ENCODE results near the gene IFT81.

Gene IFT81

GRCh38 chr12:110229409-110229808, 105.3 kb downstream of the IFT81 start:
- Histone ChIP-seq H3K27ac (ENCODE audit: low read depth, low read length) (no peak overlapping the region), H4K20me1 (ENCODE audit: low read depth, low read length) (no peaks in the 10 kb centered on the region), H3K9me3 (ENCODE audit: insufficient read depth, low read length) (no peaks in the 10 kb centered on the region), H3K4me3 (ENCODE audit: insufficient read depth, low read length, poor library complexity, severe bottlenecking) (no peak overlapping the region), H3K36me3 (ENCODE audit: low read length) (no peaks in the 10 kb centered on the region), H2AFZ (ENCODE audit: low read depth, low read length, severe bottlenecking) (no peak overlapping the region), H3K79me2 (ENCODE audit: insufficient read depth, low read length) (no peaks in the 10 kb centered on the region), H3K4me2 (ENCODE audit: low read depth, low read length, poor library complexity, severe bottlenecking) (no peak overlapping the region), H3K9me2 (replicated peaks; ENCODE audit: insufficient read depth, low read length) (no peaks in the 10 kb centered on the region), H3K9ac (ENCODE audit: low read length) (no peak overlapping the region), H3K27me3 (ENCODE audit: low read length) (no peaks in the 10 kb centered on the region), H3F3A (ENCODE audit: insufficient read depth) (no peaks in the 10 kb centered on the region)
- TF ChIP-seq EZH2phosphoT487 (conservative IDR thresholded peaks at IDR 0.05; ENCODE audit: low read length) (no peak), CTCF (IDR thresholded peaks at IDR 0.05; ENCODE audit: insufficient read depth, low read length, poor library complexity, severe bottlenecking) (no peak)

- Histone ChIP-seq H3K27me3 (ENCODE audit: low read length) (no peaks in the 10 kb centered on the region), H3K27ac (ENCODE audit: low read depth, low read length) (no peak overlapping the region), H3K4me3 (ENCODE audit: insufficient read depth, low read length, poor library complexity, severe bottlenecking) (no peak overlapping the region), H3K9ac (ENCODE audit: low read length) (no peak overlapping the region), H3K9me3 (ENCODE audit: insufficient read depth, low read length) (no peaks in the 10 kb centered on the region), H3F3A (ENCODE audit: insufficient read depth) (no peaks in the 10 kb centered on the region), H2AFZ (ENCODE audit: low read depth, low read length, severe bottlenecking) (no peak overlapping the region), H3K79me2 (ENCODE audit: insufficient read depth, low read length) (no peaks in the 10 kb centered on the region), H4K20me1 (ENCODE audit: low read depth, low read length) (no peaks in the 10 kb centered on the region), H3K36me3 (ENCODE audit: low read length) (no peaks in the 10 kb centered on the region), H3K9me2 (replicated peaks; ENCODE audit: insufficient read depth, low read length) (no peaks in the 10 kb centered on the region), H3K4me2 (ENCODE audit: low read depth, low read length, poor library complexity, severe bottlenecking) (no peak overlapping the region)
- TF ChIP-seq EZH2phosphoT487 (conservative IDR thresholded peaks at IDR 0.05; ENCODE audit: low read length) (no peak), CTCF (IDR thresholded peaks at IDR 0.05; ENCODE audit: insufficient read depth, low read length, poor library complexity, severe bottlenecking) (no peak)
Measured at GRCh38 chr12:110230655-110231054, 106.5 kb downstream of the IFT81 start.

GRCh38 chr12:110233212-110233903, 109.2 kb downstream of the IFT81 start:
- H3K4me3 ChIP-seq (ENCODE audit: insufficient read depth, low read length, poor library complexity, severe bottlenecking): no peak overlapping the region
- no peaks in the 10 kb centered on the region for H4K20me1 ChIP-seq (ENCODE audit: low read depth, low read length)
- no peak overlapping the region for H3K4me2 ChIP-seq (ENCODE audit: low read depth, low read length, poor library complexity, severe bottlenecking)
- no peaks in the 10 kb centered on the region for H3K36me3 ChIP-seq (ENCODE audit: low read length)
- no peaks in the 10 kb centered on the region for H3K9me3 ChIP-seq (ENCODE audit: insufficient read depth, low read length)
- no peaks in the 10 kb centered on the region for H3F3A ChIP-seq (ENCODE audit: insufficient read depth)
- H3K79me2 ChIP-seq (ENCODE audit: insufficient read depth, low read length): no peaks in the 10 kb centered on the region
- no peak overlapping the region for H3K27ac ChIP-seq (ENCODE audit: low read depth, low read length)
- TF ChIP-seq CTCF (IDR thresholded peaks at IDR 0.05; ENCODE audit: insufficient read depth, low read length, poor library complexity, severe bottlenecking) (no peak), EZH2phosphoT487 (conservative IDR thresholded peaks at IDR 0.05; ENCODE audit: low read length) (no peak)
- no peak overlapping the region for H2AFZ ChIP-seq (ENCODE audit: low read depth, low read length, severe bottlenecking)
- H3K9ac ChIP-seq (ENCODE audit: low read length): no peak overlapping the region
- no peaks in the 10 kb centered on the region for H3K9me2 ChIP-seq (replicated peaks; ENCODE audit: insufficient read depth, low read length)
- H3K27me3 ChIP-seq (ENCODE audit: low read length): no peaks in the 10 kb centered on the region
